B cell (primary cell): ENCODE measurements around the gene STK16. TPM values are rescaled to one million over a fixed set of nuclear protein-coding genes. Genes with fewer than 3 reads are reported as not detected.

ENCODE experiments used
- ATAC-seq: fragments of 200-7000 bp; cut with Tn5 transposase; one replicate; pipeline ENCODE4 v1.10.0; 2021; ENCODE audit warnings: low read depth, mild to moderate bottlenecking, moderate number of reproducible peaks, moderate library complexity
- CTCF ChIA-PET: fragments of 350-600 bp; sonication (Branson Sonifier 250); formaldehyde crosslinking; loops from one replicate; lab custom pipeline; 2021; ENCODE audit warnings: antibody characterized with exemption, inconsistent platforms; lab: Charles Lee
- POLR2A ChIA-PET: fragments of 350-600 bp; sonication (Branson Sonifier 250); formaldehyde crosslinking; loops from one replicate; lab custom pipeline; 2021; ENCODE audit warnings: antibody characterized with exemption; lab: Charles Lee
- DNase-seq: peaks from one replicate; pipeline ENCODE4 v3.0.0; 2013
- H2AFZ ChIP-seq: 2 replicates; pipeline ENCODE4 v1.6.1; 2012; ENCODE audit warnings: mild to moderate bottlenecking, low read depth, low read length; ENCODE audit not compliant: insufficient read depth, poor library complexity, severe bottlenecking
- H3K27ac ChIP-seq, 2 donors: 1 replicate in 1 of 2; 2 replicates in 1 of 2; pipeline ENCODE4 v1.5.1; 2012 to 2013; ENCODE audit warnings: low read length in 2 of 2, mild to moderate bottlenecking in 2 of 2, moderate library complexity in 1 of 2
- H3K27me3 ChIP-seq, 4 experiments: fragments of 200-600 bp in 1 of 4; sonication (generic) in 1 of 4; replicated peaks in 1 of 4; 1 replicate in 2 of 4; 2 replicates in 2 of 4; pipeline versions ENCODE4 v1.6.1 to v1.7.0; 2013 to 2016; ENCODE audit warnings: low read length in 3 of 4, mild to moderate bottlenecking in 2 of 4, mixed read lengths in 1 of 4, moderate library complexity in 1 of 4; ENCODE audit not compliant: insufficient read depth in 4 of 4, control insufficient read depth in 3 of 4; ENCODE audit errors: control extremely low read depth in 1 of 4
- H3K36me3 ChIP-seq, 2 experiments: replicated peaks in 1 of 2; 1 replicate in 1 of 2; 2 replicates in 1 of 2; pipeline versions ENCODE4 v1.6.1 to v1.7.1; 2013; ENCODE audit warnings: low read length in 1 of 2; ENCODE audit not compliant: insufficient read depth in 2 of 2, control insufficient read depth in 1 of 2; ENCODE audit errors: control extremely low read depth in 1 of 2, extremely low read depth in 1 of 2
- H3K4me1 ChIP-seq, 2 donors: fragments of 200-600 bp in 1 of 2; sonication (generic) in 1 of 2; 1 replicate in 1 of 2; 2 replicates in 1 of 2; pipeline versions ENCODE4 v1.5.1 to v1.6.1; 2013 to 2017; ENCODE audit warnings: low read length in 2 of 2; ENCODE audit not compliant: control insufficient read depth in 2 of 2, insufficient read depth in 2 of 2
- H3K4me2 ChIP-seq: replicated peaks from 2 replicates; pipeline ENCODE3; 2012; ENCODE audit warnings: mild to moderate bottlenecking, low read depth, low read length; ENCODE audit not compliant: poor library complexity, severe bottlenecking
- H3K4me3 ChIP-seq, 5 experiments: fragments of 200-600 bp in 1 of 5; sonication (generic) in 1 of 5; 1 replicate in 3 of 5; 2 replicates in 2 of 5; pipeline versions ENCODE4 v1.5.1 to v1.7.0; 2011 to 2016; ENCODE audit warnings: low read length in 4 of 5, mild to moderate bottlenecking in 4 of 5, low read depth in 2 of 5, control low read depth in 1 of 5, moderate library complexity in 1 of 5; ENCODE audit not compliant: insufficient read depth in 1 of 5; ENCODE audit errors: control extremely low read depth in 1 of 5, extremely low read depth in 1 of 5
- H3K79me2 ChIP-seq: fragments of 200-600 bp; sonication (generic); one replicate; pipeline ENCODE4 v1.6.0; 2016; ENCODE audit warnings: low read length; ENCODE audit not compliant: control insufficient read depth, insufficient read depth
- H3K9ac ChIP-seq: fragments of 200-600 bp; sonication (generic); 2 replicates; pipeline ENCODE4 v1.6.1; 2017; ENCODE audit warnings: mild to moderate bottlenecking, low read length, moderate library complexity
- H3K9me3 ChIP-seq, 3 donors: one replicate each; pipeline versions ENCODE4 v1.6.1 to v1.7.1; 2013; ENCODE audit warnings: low read length in 2 of 3; ENCODE audit not compliant: control insufficient read depth in 2 of 3, insufficient read depth in 1 of 3; ENCODE audit errors: control extremely low read depth in 1 of 3
- H4K20me1 ChIP-seq: 2 replicates; pipeline ENCODE4 v1.6.0; 2012; ENCODE audit warnings: mild to moderate bottlenecking, low read length; ENCODE audit not compliant: insufficient read depth, control insufficient read depth, poor library complexity, severe bottlenecking
- H3K27ac Mint-ChIP-seq: one replicate; pipeline ENCODE4 v1.8.0; 2021; ENCODE audit warnings: mixed read lengths
- H3K27me3 Mint-ChIP-seq: one replicate; pipeline ENCODE4 v1.8.0; 2021; ENCODE audit warnings: mixed read lengths
- H3K4me1 Mint-ChIP-seq: one replicate; pipeline ENCODE4 v1.8.0; 2021; ENCODE audit warnings: mixed read lengths
- H3K4me3 Mint-ChIP-seq: one replicate; pipeline ENCODE4 v1.8.0; 2021; ENCODE audit warnings: mixed read lengths
- H3K9me3 Mint-ChIP-seq: one replicate; pipeline ENCODE4 v1.8.0; 2022; ENCODE audit warnings: mixed read lengths; ENCODE audit not compliant: insufficient read depth
- CTCF ChIP-seq: fragments of 200-600 bp; IDR thresholded peaks from one replicate; pipeline ENCODE4 v1.8.0; 2022; ENCODE audit warnings: antibody characterized with exemption, mild to moderate bottlenecking
- EZH2 ChIP-seq: IDR thresholded peaks from 2 replicates; pipeline ENCODE4 v1.6.1; 2012; ENCODE audit warnings: borderline replicate concordance, low read depth, mild to moderate bottlenecking, moderate library complexity, low read length; ENCODE audit not compliant: insufficient read depth, poor library complexity, severe bottlenecking
- WGBS: methylation state at CpG from one replicate; pipeline ENCODE4 v1.1.5; 2013; ENCODE audit warnings: missing lambda C conversion rate; ENCODE audit not compliant: insufficient coverage; 5-methylcytosine and 5-hydroxymethylcytosine counted together
- intact Hi-C: fragments of 100-400 bp; cut with micrococcal nuclease; formaldehyde crosslinking; loops from one replicate; pipeline ENCODE4 v1.10.0; 2022
- polyA plus RNA-seq: library from polyadenylated mRNA; depleted of rRNA; stranded (reverse); fragments of >200 nt; gene quantifications from 2 replicates; pipeline ENCODE4 v1.2.3, GENCODE V29; 2012
- total RNA-seq, 2 donors: library from RNA; stranded (reverse); fragments of 120-200 nt in 1 of 2; gene quantifications; 1 replicate in 1 of 2; 2 replicates in 1 of 2; pipeline versions ENCODE4 v1.2.3 to v1.2.4, GENCODE V29; 2013 to 2022

The STK16 gene
- total and polyA plus RNA-seq, 2 donors (not counting 1 experiment from before 2014, with no cell fraction given), result 29.0 to 60.1 TPM

GRCh38 chr2:219252570-219252899, 7.3 kb downstream of the STK16 start:
- Histone ChIP-seq H3K9me3 (no peaks in the 10 kb centered on the region), H3K27me3 (no peaks in the 10 kb centered on the region), H3K27ac (peak overlapping the region; percentile 67 to 93), H3K4me1 (peaks cover 48 to 58% of the 10 kb centered on the region in 2 donors), H3K79me2 (peaks cover 50% of the 10 kb centered on the region), H2AFZ (peak overlapping the region; percentile 25), H3K9ac (peak overlapping the region; percentile 90), H3K4me2 (peak overlapping the region; percentile 100), H3K4me3 (peak overlapping the region; percentile 83 to 97 (median 90)), H4K20me1 (peaks cover 22% of the 10 kb centered on the region), H3K36me3 (peaks cover 2 to 31% of the 10 kb centered on the region in 2 experiments)
- Mint-ChIP-seq H3K27me3 (no peaks in the 10 kb centered on the region), H3K27ac (peak overlapping the region; percentile 96), H3K4me3 (peak overlapping the region; percentile 87), H3K9me3 (no peaks in the 10 kb centered on the region), H3K4me1 (peaks cover 63% of the 10 kb centered on the region)
- DNase-seq, result no peak
- POLR2A ChIA-PET, result interaction anchor here (0.5 to 4.2 kb wide), 13 partner anchors 7 to 372 kb away, joined by 3 to 106 read pairs (median 6); partner anchors contain the start of genes ABCB6, ANKZF1, ATG9A and CNPPD1
- CTCF ChIA-PET, result interaction anchor here (0.6 to 7.6 kb wide), 11 partner anchors 16 to 81 kb away, joined by 3 to 97 read pairs (median 5); partner anchors contain the start of genes ABCB6, ANKZF1, ATG9A and DNAJB2
- no peak for TF ChIP-seq CTCF
- no peak for TF ChIP-seq EZH2
- 7% methylated on average over 9 of the region's 9 CpGs for WGBS
- no peak for ATAC-seq
- intact Hi-C loops, result loop anchor here (5.0 kb wide), 1 partner anchor 1035 kb away; the partner anchor contains the start of gene ARPC2
